Right renal cortex interstitium (tissue), 3 donors: Measurements from ENCODE around the gene F11R. TPM values are rescaled to one million over a fixed set of nuclear protein-coding genes. Genes with fewer than 3 reads are reported as not detected.
A peak's percentile ranks its signal among the peaks of the same experiment; 100 is the strongest.
"Not testable (repeated sequence)": the region's sequence is repeated elsewhere in the genome, so short reads cannot be mapped to it uniquely, and the experiment has no call there.

Experiments
- DNase-seq, 3 donors: peaks; one replicate each; pipeline ENCODE4 v3.0.0-alpha.2; 2013; ENCODE audit warnings: low read depth in 3 of 3, low spot score in 2 of 3
- polyA plus RNA-seq, 3 donors: library from polyadenylated mRNA; unstranded; fragments of 120-200 nt; gene quantifications; one replicate each; pipeline ENCODE4 v1.2.1, GENCODE V29; 2013; ENCODE audit not compliant: insufficient read length in 3 of 3

The F11R gene
- polyA plus RNA-seq, 3 donors: 93.8 to 100 (median 93.9) TPM

GRCh38 chr1:161044908-161045735 lies 24.2 kb upstream of the F11R start:
- DNase-seq: peak; percentile 44 to 53 (median 45)

- DNase-seq: no peak
Measured at GRCh38 chr1:161044535-161044907, 23.6 kb upstream of the F11R start.

GRCh38 chr1:161039546-161039945 lies 18.6 kb upstream of the F11R start:
- DNase-seq: no peak

GRCh38 chr1:161039154-161039545 lies 18.2 kb upstream of the F11R start:
- DNase-seq: no peak

GRCh38 chr1:161038523-161039153 lies 17.7 kb upstream of the F11R start, which contains the start of gene TSTD1:
Gene TSTD1, minus strand, starts transcription at chr1:161038964. Its CDS starts 75 bp downstream, at chr1:161038889.
- peak in 1 of 3 donors; percentile 49 for DNase-seq

GRCh38 chr1:161037661-161038522 lies 16.9 kb upstream of the F11R start:
- DNase-seq: no peak

- DNase-seq: no peak
Measured at GRCh38 chr1:161033751-161034150, 12.8 kb upstream of the F11R start.

- DNase-seq: no peak
Measured at GRCh38 chr1:161032409-161032808, 11.5 kb upstream of the F11R start.

GRCh38 chr1:161031874-161032273 lies 10.9 kb upstream of the F11R start:
- no peak for DNase-seq

GRCh38 chr1:161029466-161029865 lies 8.5 kb upstream of the F11R start:
- not testable (repeated sequence) for DNase-seq

GRCh38 chr1:161026954-161027353 lies 6.0 kb upstream of the F11R start:
- DNase-seq: not testable (repeated sequence)

- not testable (repeated sequence) for DNase-seq
Measured at GRCh38 chr1:161022432-161022831, 1.5 kb upstream of the F11R start.

GRCh38 chr1:161021970-161022353 lies 1.0 kb upstream of the F11R start:
- no peak for DNase-seq

- peak in 1 of 3 donors; percentile 78 for DNase-seq
Measured at GRCh38 chr1:161021165-161021969, 415 bp upstream of the F11R start.

- DNase-seq: no peak
Measured at GRCh38 chr1:161019751-161020495, 1.0 kb downstream of the F11R start.

- DNase-seq: not testable (repeated sequence)
Measured at GRCh38 chr1:161019111-161019660, 1.8 kb downstream of the F11R start.

- DNase-seq: no peak
Measured at GRCh38 chr1:161018631-161018930, 2.4 kb downstream of the F11R start.

- DNase-seq: no peak
Measured at GRCh38 chr1:161017756-161018630, 3.0 kb downstream of the F11R start.
